Measurements from ENCODE around the gene PCDHGA1. TPM values are rescaled to one million over a fixed set of nuclear protein-coding genes. Genes with fewer than 3 reads are reported as not detected.
A peak's percentile ranks its signal among the peaks of the same experiment; 100 is the strongest.

The PCDHGA1 gene
- polyA plus RNA-seq, 3 donors: not detected

- peaks cover 53 to 97% of the 10 kb centered on the region in 2 donors for H3K27me3 ChIP-seq (ENCODE audit: control insufficient read depth in 2 of 2, insufficient read depth in 2 of 2, low read length in 2 of 2)
- H3K36me3 ChIP-seq (replicated peaks in 1 of 2; ENCODE audit: control insufficient read depth in 1 of 2, insufficient read depth in 2 of 2, low read length in 2 of 2): no peaks in the 10 kb centered on the region
- WGBS (ENCODE audit: insufficient coverage): 31% methylated on average over 23 of the region's 38 CpGs
- H3K4me3 Mint-ChIP-seq: peak within 1 kb of the TSS; percentile 42 to 69
- H3K79me2 ChIP-seq (ENCODE audit: insufficient read depth, low read length): no peaks in the 10 kb centered on the region
- H3K27ac Mint-ChIP-seq: no peak within 1 kb of the TSS
- TF ChIP-seq CTCF (IDR thresholded peaks at IDR 0.05): peak; percentile 12
- no peak within 1 kb of the TSS for H3K9ac ChIP-seq (ENCODE audit: insufficient read depth, low read length, poor library complexity, severe bottlenecking)
- no peak within 1 kb of the TSS for H3K27ac ChIP-seq (ENCODE audit: low read depth in 1 of 2, low read length in 2 of 2)
- H2AFZ ChIP-seq (ENCODE audit: insufficient read depth, low read depth, low read length, poor library complexity, severe bottlenecking): no peak within 1 kb of the TSS
- no peaks in the 10 kb centered on the region for H4K20me1 ChIP-seq (ENCODE audit: insufficient read depth, low read length)
- H3K9me3 ChIP-seq (replicated peaks in 1 of 2; ENCODE audit: control insufficient read depth in 1 of 2, insufficient read depth in 1 of 2, low read length in 2 of 2): peaks cover 50 to 92% of the 10 kb centered on the region in 2 donors
- DNase-seq: no peak
- peaks cover 7 to 12% of the 10 kb centered on the region in 2 donors for H3K36me3 Mint-ChIP-seq
- H3K4me3 ChIP-seq (replicated peaks in 1 of 3; ENCODE audit: low read depth in 2 of 3, low read length in 3 of 3): no peak within 1 kb of the TSS
- H3K27me3 Mint-ChIP-seq (ENCODE audit: low read depth in 3 of 3): peaks cover 59 to 88% (median 84%) of the 10 kb centered on the region in 3 donors
- intact Hi-C loops (cut with micrococcal nuclease): no loop called here
- no peak within 1 kb of the TSS for H3K4me2 ChIP-seq (replicated peaks; ENCODE audit: extremely low read depth, low read length, poor library complexity, severe bottlenecking)
- H3K9me3 Mint-ChIP-seq: peaks cover 41 to 79% (median 64%) of the 10 kb centered on the region in 7 donors
- no peaks in the 10 kb centered on the region for H3K4me1 ChIP-seq (ENCODE audit: control insufficient read depth in 1 of 2, insufficient read depth in 2 of 2, low read length in 2 of 2)
- H3K4me1 Mint-ChIP-seq: peaks cover 5% of the 10 kb centered on the region
Measured at GRCh38 chr5:141392429-141393198, 62.3 kb downstream of the PCDHGA1 start, which contains the start of gene PCDHGA8. Gene PCDHGA8, plus strand, starts transcription at chr5:141392633. Its CDS starts 181 bp downstream, at chr5:141392814.

DNA sequence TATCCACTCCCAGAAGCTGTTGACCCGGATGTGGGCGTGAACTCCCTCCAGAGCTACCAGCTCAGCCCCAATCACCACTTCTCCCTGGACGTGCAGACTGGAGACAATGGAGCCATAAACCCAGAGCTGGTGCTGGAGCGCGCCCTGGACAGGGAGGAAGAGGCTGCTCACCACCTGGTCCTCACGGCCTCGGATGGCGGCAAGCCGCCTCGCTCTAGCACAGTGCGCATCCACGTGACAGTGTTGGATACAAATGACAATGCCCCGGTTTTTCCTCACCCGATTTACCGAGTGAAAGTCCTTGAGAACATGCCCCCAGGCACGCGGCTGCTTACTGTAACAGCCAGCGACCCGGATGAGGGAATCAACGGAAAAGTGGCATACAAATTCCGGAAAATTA is 63.0 kb downstream of the PCDHGA1 start:
- H3K9me3 Mint-ChIP-seq: peaks cover 41 to 79% (median 64%) of the 10 kb centered on the region in 7 donors

More for the DNA sequence above, 63.0 kb downstream of the PCDHGA1 start:
- H3K4me3 ChIP-seq (replicated peaks in 1 of 3; ENCODE audit: low read depth in 2 of 3, low read length in 3 of 3): no peak overlapping the region
- H3K9ac ChIP-seq (ENCODE audit: insufficient read depth, low read length, poor library complexity, severe bottlenecking): no peak overlapping the region
- WGBS (ENCODE audit: insufficient coverage): 45% methylated on average over 15 of the region's 21 CpGs
- H3K79me2 ChIP-seq (ENCODE audit: insufficient read depth, low read length): no peaks in the 10 kb centered on the region
- TF ChIP-seq CTCF (IDR thresholded peaks at IDR 0.05): no peak
- Mint-ChIP-seq H3K4me3 (peak overlapping the region in 1 of 2 donors; percentile 69), H3K4me1 (peaks cover 5% of the 10 kb centered on the region), H3K27ac (no peak overlapping the region), H3K27me3 (ENCODE audit: low read depth in 3 of 3) (peaks cover 62 to 89% (median 86%) of the 10 kb centered on the region in 3 donors), H3K36me3 (peaks cover 7 to 12% of the 10 kb centered on the region in 2 donors)
- H3K4me1 ChIP-seq (ENCODE audit: control insufficient read depth in 1 of 2, insufficient read depth in 2 of 2, low read length in 2 of 2): no peaks in the 10 kb centered on the region
- H3K36me3 ChIP-seq (replicated peaks in 1 of 2; ENCODE audit: control insufficient read depth in 1 of 2, insufficient read depth in 2 of 2, low read length in 2 of 2): no peaks in the 10 kb centered on the region
- H3K27me3 ChIP-seq (ENCODE audit: control insufficient read depth in 2 of 2, insufficient read depth in 2 of 2, low read length in 2 of 2): peaks cover 52 to 97% of the 10 kb centered on the region in 2 donors
- H2AFZ ChIP-seq (ENCODE audit: insufficient read depth, low read depth, low read length, poor library complexity, severe bottlenecking): no peak overlapping the region
- intact Hi-C loops (cut with micrococcal nuclease): no loop called here
- no peaks in the 10 kb centered on the region for H4K20me1 ChIP-seq (ENCODE audit: insufficient read depth, low read length)
- DNase-seq: no peak
- no peak overlapping the region for H3K27ac ChIP-seq (ENCODE audit: low read depth in 1 of 2, low read length in 2 of 2)
- peaks cover 51 to 91% of the 10 kb centered on the region in 2 donors for H3K9me3 ChIP-seq (replicated peaks in 1 of 2; ENCODE audit: control insufficient read depth in 1 of 2, insufficient read depth in 1 of 2, low read length in 2 of 2)
- H3K4me2 ChIP-seq (replicated peaks; ENCODE audit: extremely low read depth, low read length, poor library complexity, severe bottlenecking): no peak overlapping the region

Data from CD14-positive monocyte (primary cell).